ENCODE results near the gene FAM174A. TPM values are rescaled to one million over a fixed set of nuclear protein-coding genes. Genes with fewer than 3 reads are reported as not detected.

The FAM174A gene
- total RNA-seq: 35.3 and 63.4 TPM in 2 replicates

DNA sequence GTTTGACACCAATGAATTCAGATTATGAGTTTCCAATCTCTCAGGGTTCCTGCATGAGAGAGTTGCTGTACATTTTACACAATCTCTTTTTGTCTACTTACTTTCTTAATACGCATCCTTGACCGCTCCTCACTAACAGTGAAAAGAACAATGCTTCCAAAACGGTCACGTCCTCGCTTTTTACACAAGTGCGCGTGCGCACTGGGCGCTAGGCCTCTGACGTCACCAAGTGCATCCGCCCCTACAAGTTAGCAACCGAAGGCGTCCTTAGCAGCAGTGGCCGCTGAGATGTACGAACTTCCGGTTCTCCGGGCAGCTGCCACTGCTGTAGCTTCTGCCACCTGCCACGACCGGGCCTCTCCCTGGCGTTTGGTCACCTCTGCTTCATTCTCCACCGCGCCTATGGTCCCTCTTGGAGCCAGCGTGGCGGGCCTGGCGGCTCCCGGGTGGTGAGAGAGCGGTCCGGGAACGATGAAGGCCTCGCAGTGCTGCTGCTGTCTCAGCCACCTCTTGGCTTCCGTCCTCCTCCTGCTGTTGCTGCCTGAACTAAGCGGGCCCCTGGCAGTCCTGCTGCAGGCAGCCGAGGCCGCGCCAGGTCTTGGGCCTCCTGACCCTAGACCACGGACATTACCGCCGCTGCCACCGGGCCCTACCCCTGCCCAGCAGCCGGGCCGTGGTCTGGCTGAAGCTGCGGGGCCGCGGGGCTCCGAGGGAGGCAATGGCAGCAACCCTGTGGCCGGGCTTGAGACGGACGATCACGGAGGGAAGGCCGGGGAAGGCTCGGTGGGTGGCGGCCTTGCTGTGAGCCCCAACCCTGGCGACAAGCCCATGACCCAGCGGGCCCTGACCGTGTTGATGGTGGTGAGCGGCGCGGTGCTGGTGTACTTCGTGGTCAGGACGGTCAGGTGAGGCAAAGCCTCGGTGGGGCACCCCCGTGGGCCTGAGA is at the start of gene FAM174A:
Gene FAM174A, plus strand, starts transcription at position 315 of the 946 bp plus-strand sequence. Its CDS starts 157 bp downstream, at position 472.
- H3K27me3 ChIP-seq (ENCODE audit: control insufficient read depth, insufficient read depth, low read length): no peaks in the 10 kb centered on the region
- DNase-seq (ENCODE audit: low read depth) (peak; percentile 92), FAIRE-seq (no peak)
- TF ChIP-seq, protein P1, sequence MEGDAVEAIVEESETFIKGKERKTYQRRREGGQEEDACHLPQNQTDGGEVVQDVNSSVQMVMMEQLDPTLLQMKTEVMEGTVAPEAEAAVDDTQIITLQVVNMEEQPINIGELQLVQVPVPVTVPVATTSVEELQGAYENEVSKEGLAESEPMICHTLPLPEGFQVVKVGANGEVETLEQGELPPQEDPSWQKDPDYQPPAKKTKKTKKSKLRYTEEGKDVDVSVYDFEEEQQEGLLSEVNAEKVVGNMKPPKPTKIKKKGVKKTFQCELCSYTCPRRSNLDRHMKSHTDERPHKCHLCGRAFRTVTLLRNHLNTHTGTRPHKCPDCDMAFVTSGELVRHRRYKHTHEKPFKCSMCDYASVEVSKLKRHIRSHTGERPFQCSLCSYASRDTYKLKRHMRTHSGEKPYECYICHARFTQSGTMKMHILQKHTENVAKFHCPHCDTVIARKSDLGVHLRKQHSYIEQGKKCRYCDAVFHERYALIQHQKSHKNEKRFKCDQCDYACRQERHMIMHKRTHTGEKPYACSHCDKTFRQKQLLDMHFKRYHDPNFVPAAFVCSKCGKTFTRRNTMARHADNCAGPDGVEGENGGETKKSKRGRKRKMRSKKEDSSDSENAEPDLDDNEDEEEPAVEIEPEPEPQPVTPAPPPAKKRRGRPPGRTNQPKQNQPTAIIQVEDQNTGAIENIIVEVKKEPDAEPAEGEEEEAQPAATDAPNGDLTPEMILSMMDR (IDR thresholded peaks at IDR 0.05; ENCODE audit: insufficient read depth, low read length, severe bottlenecking): no peak
- no peaks in the 10 kb centered on the region for H3K36me3 ChIP-seq (ENCODE audit: control insufficient read depth, insufficient read depth, low read length)
- H3K4me3 ChIP-seq (ENCODE audit: low read depth, low read length): peak within 1 kb of the TSS; percentile 92

DNA sequence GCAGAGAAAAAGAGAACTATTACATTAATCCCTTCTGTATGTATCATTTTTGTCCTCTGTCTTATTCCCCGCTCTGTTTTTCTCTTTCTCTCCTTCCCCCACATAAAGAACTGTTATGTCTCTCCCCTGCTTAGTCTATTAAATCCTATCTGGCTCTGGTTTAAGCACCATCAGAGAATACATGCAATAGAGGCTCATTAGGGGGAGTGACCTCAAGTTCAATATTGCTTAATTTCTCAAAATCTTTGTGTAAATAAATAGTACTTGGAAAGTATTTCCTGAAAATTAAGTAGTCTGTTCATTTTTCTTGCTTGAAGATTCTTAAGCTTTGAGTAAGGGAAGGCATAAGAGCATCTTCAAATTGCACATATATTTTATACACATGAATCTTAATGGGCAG is 41.2 kb upstream of the FAM174A start:
- DNase-seq (ENCODE audit: low read depth): no peak
- TF ChIP-seq, protein P1 (IDR thresholded peaks at IDR 0.05; ENCODE audit: insufficient read depth, low read length, severe bottlenecking): no peak
- Histone ChIP-seq H3K27me3 (ENCODE audit: control insufficient read depth, insufficient read depth, low read length) (no peaks in the 10 kb centered on the region), H3K4me3 (ENCODE audit: low read depth, low read length) (no peak overlapping the region), H3K36me3 (ENCODE audit: control insufficient read depth, insufficient read depth, low read length) (no peaks in the 10 kb centered on the region)
- no peak for FAIRE-seq

DNA sequence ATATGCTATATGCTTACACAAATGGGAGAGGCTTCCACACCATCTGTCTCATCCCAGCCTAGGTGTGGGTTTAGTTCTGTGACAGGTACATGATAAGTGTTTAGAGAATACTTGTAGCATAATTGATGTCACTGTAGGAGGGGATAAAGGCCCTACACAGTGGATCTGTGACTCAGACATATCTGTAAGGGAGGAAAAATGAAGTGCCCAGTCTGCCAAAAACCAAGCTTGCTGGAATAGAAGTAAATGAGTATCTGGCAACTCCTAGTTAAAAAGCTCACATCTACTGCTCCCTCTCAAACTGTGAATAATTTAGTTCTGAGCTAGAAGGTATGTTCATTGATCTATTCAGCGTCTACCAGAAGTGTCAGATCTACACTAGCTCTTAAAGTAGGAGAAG is 38.9 kb upstream of the FAM174A start:
- DNase-seq (ENCODE audit: low read depth): no peak
- FAIRE-seq: no peak
- Histone ChIP-seq H3K4me3 (ENCODE audit: low read depth, low read length) (no peak overlapping the region), H3K27me3 (ENCODE audit: control insufficient read depth, insufficient read depth, low read length) (no peaks in the 10 kb centered on the region), H3K36me3 (ENCODE audit: control insufficient read depth, insufficient read depth, low read length) (no peaks in the 10 kb centered on the region)
- TF ChIP-seq, protein P1 (IDR thresholded peaks at IDR 0.05; ENCODE audit: insufficient read depth, low read length, severe bottlenecking): no peak

DNA sequence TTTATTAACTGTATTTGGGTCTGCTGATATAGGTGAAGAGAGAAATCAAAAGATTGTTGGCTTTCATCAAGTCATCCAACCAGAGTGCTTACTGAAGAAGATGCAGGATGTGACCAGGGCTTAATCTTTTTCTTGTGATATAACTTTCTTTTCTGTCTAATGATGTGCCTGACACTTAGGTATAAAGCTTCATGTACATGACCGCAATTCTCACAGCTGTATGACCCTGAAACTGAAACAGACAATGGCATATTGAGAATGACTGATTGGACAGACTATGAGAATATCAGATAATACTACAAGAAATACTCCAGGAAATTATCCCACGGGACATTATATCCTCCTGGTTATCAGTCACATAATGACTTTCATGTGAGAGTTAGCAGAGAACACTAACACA is 32.5 kb upstream of the FAM174A start:
- H3K36me3 ChIP-seq (ENCODE audit: control insufficient read depth, insufficient read depth, low read length): no peaks in the 10 kb centered on the region
- no peak overlapping the region for H3K4me3 ChIP-seq (ENCODE audit: low read depth, low read length)
- H3K27me3 ChIP-seq (ENCODE audit: control insufficient read depth, insufficient read depth, low read length): no peaks in the 10 kb centered on the region
- FAIRE-seq (no peak), DNase-seq (ENCODE audit: low read depth) (no peak)
- TF ChIP-seq, protein P1 (IDR thresholded peaks at IDR 0.05; ENCODE audit: insufficient read depth, low read length, severe bottlenecking): no peak

DNA sequence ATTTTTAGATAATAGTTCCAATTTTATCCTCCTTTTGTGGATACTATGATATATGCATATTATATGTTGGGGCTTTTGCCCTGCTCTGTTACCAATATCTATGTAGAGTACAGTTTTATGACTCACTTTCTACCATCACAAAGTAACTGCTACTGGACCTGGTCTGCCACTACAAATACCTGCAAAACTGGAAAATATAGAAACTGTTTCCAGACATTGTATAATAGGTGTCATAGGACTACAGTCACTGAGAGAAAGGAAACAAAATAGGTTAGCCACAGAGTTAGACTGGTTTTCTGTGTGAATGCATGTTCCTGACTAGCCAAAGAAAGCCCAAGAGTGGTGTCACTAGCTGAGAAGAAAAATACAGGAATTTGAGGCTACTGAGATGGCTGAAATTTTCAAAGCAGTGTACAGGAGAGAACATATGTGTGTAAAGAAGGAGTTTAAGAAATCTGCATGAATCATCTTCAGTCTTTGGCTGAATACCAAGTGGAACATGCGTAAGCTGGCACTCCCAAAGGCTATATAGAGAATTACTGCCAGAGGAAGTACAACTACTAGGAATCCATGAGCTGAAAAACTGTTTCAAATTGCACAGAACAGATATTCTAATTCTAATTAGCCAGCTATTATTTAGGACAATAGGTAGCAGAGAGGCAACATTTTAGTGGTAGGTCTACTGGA is 29.0 kb upstream of the FAM174A start:
- TF ChIP-seq, protein P1 (IDR thresholded peaks at IDR 0.05; ENCODE audit: insufficient read depth, low read length, severe bottlenecking): no peak
- Histone ChIP-seq H3K27me3 (ENCODE audit: control insufficient read depth, insufficient read depth, low read length) (no peaks in the 10 kb centered on the region), H3K36me3 (ENCODE audit: control insufficient read depth, insufficient read depth, low read length) (no peaks in the 10 kb centered on the region), H3K4me3 (ENCODE audit: low read depth, low read length) (no peak overlapping the region)
- DNase-seq (ENCODE audit: low read depth) (peak; percentile 96), FAIRE-seq (no peak)
